Activated CD8-positive, alpha-beta memory T cell treated with anti-CD3 and anti-CD28 coated beads, Interleukin-2, amount 50 U/mL, for 1 hour (primary cell): Measurements from ENCODE around the gene PHLDB1.

Experiments
- DNase-seq: peaks from one replicate; pipeline ENCODE4 v3.0.0-alpha.2; 2020; ENCODE audit errors: extremely low read depth

PHLDB1 gene

DNA sequence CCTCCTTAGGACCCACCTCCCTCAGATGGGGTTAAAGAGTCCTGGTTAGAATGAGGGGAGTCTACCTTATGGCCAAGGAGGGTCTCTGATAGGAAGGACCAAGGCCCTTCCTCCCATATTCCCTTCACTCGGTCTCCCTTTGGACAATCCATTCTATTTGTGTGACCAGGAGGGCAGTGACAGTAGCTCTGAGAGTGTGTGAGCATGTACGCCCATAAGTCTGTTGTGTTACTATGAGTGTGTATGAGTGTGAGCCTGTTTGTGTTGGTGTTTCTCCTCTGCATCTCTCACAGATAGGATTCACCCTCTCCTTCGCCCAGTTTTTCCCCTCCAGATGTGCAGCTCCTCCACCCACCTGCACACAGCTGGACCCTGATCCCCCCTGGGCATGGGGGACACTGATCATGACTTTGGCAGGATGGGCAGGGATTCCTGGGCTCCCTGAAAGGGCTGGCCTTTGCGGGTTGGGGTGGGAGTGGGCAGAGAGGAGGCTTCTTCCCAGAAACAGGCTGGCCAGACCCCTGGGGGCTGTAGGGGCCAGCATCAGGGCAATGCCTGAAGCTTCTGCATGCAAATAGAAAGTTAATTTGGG is 14.5 kb downstream of the PHLDB1 start:
- DNase-seq = no peak

- no peak for DNase-seq
Observed at GRCh38 chr11:118622376-118623268, 15.2 kb downstream of the PHLDB1 start.

GRCh38 chr11:118623269-118623655 is 15.8 kb downstream of the PHLDB1 start:
- no peak for DNase-seq

DNA sequence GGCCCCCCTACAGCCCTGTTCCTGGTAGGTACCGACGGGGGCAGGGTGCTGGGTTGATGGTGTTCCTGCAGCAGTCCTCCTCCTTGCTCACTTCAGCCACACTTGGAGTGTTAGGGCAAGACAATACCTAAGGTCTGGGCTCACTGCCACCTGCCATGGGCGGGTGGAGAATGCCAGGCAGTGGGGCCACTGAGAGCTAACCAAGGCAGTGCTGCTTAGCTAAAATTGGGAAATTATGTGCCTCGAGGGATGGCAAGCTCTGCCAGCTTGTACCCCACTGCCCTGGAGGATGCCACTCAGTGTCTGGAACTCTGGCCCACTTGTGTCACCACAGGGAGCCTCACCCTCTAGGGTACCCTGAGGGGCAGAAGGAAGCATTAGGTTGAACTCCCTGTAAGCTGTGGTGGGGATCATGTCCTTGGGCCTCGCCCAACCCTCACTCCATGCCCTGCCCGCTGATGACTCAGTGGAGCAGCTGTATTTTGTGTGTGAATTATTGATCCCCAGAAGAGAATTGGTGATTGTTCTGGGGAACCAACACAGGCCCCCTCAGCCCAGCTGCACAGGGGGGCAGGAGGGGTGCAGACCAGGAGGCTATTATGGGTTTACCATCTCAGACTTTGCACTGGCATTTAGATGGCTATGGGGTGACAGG is 17.7 kb downstream of the PHLDB1 start:
- no peak for DNase-seq

- no peak for DNase-seq
Observed at GRCh38 chr11:118625976-118626375, 18.6 kb downstream of the PHLDB1 start.

- no peak for DNase-seq
Observed at GRCh38 chr11:118627566-118627965, 20.2 kb downstream of the PHLDB1 start.

- no peak for DNase-seq
Observed at GRCh38 chr11:118628031-118628430, 20.6 kb downstream of the PHLDB1 start.

- no peak for DNase-seq
Observed at GRCh38 chr11:118628432-118628831, 21.0 kb downstream of the PHLDB1 start.

DNA sequence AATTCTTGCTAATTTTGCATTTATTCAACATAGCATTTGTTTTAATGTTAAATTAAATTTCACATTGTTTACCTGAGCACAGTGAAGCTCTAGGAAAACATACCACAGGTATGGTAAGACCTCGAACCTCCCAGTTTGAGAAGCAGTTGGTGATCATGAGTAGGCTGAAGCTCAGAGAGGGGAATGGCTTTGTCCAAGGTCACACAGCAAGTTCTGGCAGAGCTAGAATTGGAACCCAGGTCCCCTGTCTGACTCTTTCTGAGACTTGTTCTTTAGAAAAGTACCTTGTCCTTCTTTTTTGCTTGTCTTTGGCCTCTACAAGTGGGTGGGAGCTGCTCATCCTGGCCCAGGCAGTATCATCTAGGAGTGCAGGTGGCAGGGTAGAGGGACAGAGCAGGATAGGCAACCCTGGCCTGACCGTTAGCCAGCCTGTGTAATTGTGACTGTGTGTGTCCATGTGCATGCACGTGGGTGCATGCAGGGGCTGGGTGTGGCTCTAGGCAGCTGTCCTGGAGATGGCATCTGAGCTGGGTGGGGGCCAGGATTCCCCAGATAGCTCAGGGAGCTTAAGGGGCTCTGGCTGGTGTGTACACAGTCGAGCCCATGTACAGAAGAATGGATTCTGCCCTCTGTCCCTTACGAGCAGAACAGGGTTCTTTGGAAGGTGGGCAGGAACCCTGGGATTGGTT is 21.6 kb downstream of the PHLDB1 start:
- no peak for DNase-seq

GRCh38 chr11:118629761-118630661 is 22.6 kb downstream of the PHLDB1 start:
- no peak for DNase-seq

DNA sequence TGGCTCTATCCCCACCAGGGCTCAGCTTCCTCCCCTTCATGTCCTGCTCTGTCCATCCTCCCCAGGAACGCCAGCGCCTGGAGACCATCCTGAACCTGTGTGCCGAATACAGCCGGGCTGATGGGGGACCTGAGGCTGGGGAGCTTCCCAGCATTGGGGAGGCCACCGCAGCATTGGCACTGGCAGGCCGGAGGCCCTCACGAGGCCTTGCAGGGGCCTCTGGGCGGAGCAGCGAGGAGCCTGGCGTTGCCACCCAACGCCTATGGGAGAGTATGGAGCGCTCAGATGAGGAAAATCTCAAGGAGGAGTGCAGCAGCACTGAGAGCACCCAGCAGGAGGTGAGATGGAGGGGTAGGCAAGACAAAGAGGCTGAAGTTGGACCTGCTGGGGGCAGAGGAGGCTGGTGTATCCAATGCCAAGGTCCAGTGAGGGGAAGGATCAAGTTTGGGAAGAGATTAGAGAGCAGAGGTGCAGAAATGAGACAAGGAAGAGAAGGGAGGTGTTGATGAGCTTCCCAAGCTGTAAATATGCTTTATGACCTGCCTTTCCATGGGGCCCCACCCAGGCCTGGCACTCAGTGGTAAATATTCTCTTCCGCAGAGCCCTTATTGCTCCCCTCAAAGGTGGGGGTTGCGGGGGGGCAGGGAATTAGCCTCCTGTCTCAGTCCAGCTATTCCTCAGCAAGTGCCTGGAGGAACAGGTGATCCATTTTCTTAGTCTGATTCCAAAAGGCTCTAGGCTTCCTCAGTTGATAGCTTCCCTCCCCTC is 23.9 kb downstream of the PHLDB1 start:
- DNase-seq = no peak

GRCh38 chr11:118632577-118633318 is 25.3 kb downstream of the PHLDB1 start:
- no peak for DNase-seq

- DNase-seq = no peak
Observed at GRCh38 chr11:118633319-118633690, 25.9 kb downstream of the PHLDB1 start.

GRCh38 chr11:118633979-118634378 is 26.6 kb downstream of the PHLDB1 start:
- DNase-seq = no peak

DNA sequence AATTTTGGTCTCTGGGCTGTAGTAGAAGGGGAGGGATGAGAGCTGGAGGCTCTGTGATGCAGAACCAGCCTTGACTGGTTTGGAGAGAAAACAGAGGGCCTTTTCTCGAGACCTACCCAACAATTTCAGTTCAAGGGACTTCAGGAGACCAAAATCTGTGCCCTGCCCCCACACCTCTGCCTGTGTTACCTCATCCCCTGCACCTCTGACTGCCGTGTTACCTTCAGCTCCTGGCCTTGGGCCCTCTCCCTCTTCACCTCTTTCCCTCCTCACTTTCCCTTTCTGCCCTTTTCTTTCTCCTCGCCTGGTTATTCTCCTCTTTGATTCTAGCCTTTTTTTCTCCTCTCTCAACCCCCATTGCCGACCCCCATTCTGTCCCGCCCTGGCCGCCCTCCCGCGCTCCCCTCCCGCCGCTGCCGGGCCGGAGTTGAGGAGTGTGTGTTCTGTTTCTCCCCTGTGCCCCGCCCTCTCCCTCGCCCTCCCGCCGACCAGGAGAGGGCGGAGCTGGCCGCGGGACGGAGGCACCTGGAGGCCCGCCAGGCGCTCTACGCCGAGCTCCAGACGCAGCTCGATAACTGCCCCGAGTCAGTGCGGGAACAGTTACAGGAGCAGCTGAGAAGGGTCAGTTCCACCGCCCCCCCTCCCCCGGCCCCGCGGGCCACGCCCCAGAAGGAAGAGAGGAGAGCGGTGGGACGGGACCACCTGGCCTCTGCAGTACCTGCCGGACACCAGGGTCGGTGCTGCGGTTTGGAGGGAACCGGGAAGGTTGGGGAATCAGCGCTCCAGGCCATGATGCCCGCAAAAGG is 27.2 kb downstream of the PHLDB1 start:
- no peak for DNase-seq

GRCh38 chr11:118635237-118635591 is 27.8 kb downstream of the PHLDB1 start:
- no peak for DNase-seq

- no peak for DNase-seq
Observed at GRCh38 chr11:118635642-118636041, 28.2 kb downstream of the PHLDB1 start.

DNA sequence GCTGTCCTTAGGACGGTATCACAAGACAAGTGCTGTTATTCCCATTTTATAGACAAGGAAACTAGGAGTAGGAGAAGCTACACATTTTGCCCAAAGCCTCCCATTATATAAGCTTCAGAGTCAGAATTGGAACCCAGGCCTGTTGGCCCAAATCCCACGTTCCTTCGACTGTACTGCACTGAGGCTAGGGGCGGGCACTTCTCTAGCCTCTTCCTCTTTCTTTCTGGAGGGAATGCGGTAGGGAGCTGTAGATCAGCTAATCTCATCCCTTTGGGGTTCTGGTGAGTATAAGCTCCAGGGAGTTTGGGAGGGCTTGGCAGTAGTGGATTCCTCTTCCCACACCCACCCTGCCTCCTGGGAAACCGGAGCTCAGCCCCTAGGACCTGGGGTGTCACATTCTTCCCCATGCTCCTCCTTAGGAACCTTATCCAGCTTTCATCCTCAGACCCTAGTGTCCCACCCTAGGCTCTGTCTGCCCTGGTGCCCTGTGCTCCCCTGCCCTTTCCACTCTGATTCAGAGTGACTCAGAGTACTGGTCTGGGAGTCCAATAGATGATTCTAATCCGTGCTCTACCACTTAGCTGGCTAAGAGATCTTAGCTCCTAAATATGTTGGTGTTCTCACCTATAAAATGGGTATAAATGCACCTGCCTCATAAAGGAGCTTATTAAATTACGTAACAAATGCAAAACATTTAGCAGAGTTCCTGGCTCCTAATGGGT is 29.3 kb downstream of the PHLDB1 start:
- no peak for DNase-seq
